Neural progenitor cell (in vitro differentiated cells): Measurements from ENCODE around the gene INHBB. TPM values are rescaled to one million over a fixed set of nuclear protein-coding genes. Genes with fewer than 3 reads are reported as not detected.

Source experiments
- DNase-seq: peaks from one replicate; pipeline ENCODE4 v3.0.0-alpha.2; 2016; ENCODE audit warnings: low spot score
- H2AFZ ChIP-seq: fragments of 200-600 bp; sonication (generic); replicated peaks from 2 replicates; pipeline ENCODE4 v1.6.1; 2016; ENCODE audit warnings: antibody characterized with exemption
- H3F3A ChIP-seq: fragments of 200-600 bp; sonication (generic); 2 replicates; pipeline ENCODE4 v1.6.1; 2016; ENCODE audit warnings: antibody characterized with exemption, low read depth
- H3K27ac ChIP-seq: fragments of 200-600 bp; sonication (generic); 2 replicates; pipeline ENCODE4 v1.5.1; 2016; ENCODE audit warnings: mild to moderate bottlenecking
- H3K27me3 ChIP-seq: fragments of 200-600 bp; sonication (generic); 2 replicates; pipeline ENCODE4 v1.6.1; 2016; ENCODE audit warnings: mild to moderate bottlenecking, moderate library complexity
- H3K36me3 ChIP-seq: fragments of 200-600 bp; sonication (generic); 2 replicates; pipeline ENCODE4 v1.5.1; 2016
- H3K4me1 ChIP-seq: fragments of 200-600 bp; sonication (generic); 2 replicates; pipeline ENCODE4 v1.6.1; 2016; ENCODE audit warnings: mixed run types
- H3K4me2 ChIP-seq: fragments of 200-600 bp; sonication (generic); 2 replicates; pipeline ENCODE4 v1.6.1; 2016
- H3K4me3 ChIP-seq: fragments of 200-600 bp; sonication (generic); 2 replicates; pipeline ENCODE4 v1.5.1; 2016
- H3K79me2 ChIP-seq: fragments of 200-600 bp; sonication (generic); 2 replicates; pipeline ENCODE4 v1.6.1; 2016; ENCODE audit warnings: low read depth
- H3K9ac ChIP-seq: fragments of 200-600 bp; sonication (generic); 2 replicates; pipeline ENCODE4 v1.6.1; 2016
- H3K9me3 ChIP-seq: fragments of 200-600 bp; sonication (generic); 2 replicates; pipeline ENCODE4 v1.5.1; 2016; ENCODE audit warnings: low read depth
- H4K20me1 ChIP-seq: fragments of 200-600 bp; sonication (generic); 2 replicates; pipeline ENCODE4 v1.6.1; 2016; ENCODE audit warnings: low read depth
- H3K27ac Mint-ChIP-seq: 3 replicates; pipeline ENCODE4 v1.8.0; 2021; ENCODE audit warnings: mixed read lengths
- H3K27me3 Mint-ChIP-seq: 2 replicates; pipeline ENCODE4 v1.8.0; 2022; ENCODE audit warnings: low read depth, mild to moderate bottlenecking, inconsistent platforms, moderate library complexity, mixed read lengths; ENCODE audit not compliant: insufficient read depth
- H3K36me3 Mint-ChIP-seq: 3 replicates; pipeline ENCODE4 v1.8.0; 2021; ENCODE audit warnings: mixed read lengths
- H3K4me1 Mint-ChIP-seq: 3 replicates; pipeline ENCODE4 v1.8.0; 2021; ENCODE audit warnings: mixed read lengths
- H3K4me3 Mint-ChIP-seq: 3 replicates; pipeline ENCODE4 v1.8.0; 2021; ENCODE audit warnings: mild to moderate bottlenecking, moderate library complexity, mixed read lengths
- H3K9me3 Mint-ChIP-seq: 3 replicates; pipeline ENCODE4 v1.8.0; 2020; ENCODE audit warnings: mixed read lengths
- EZH2 ChIP-seq: fragments of 200-600 bp; sonication (generic); IDR thresholded peaks from 2 replicates; pipeline ENCODE4 v1.6.1; 2017; ENCODE audit warnings: antibody characterized with exemption, mild to moderate bottlenecking, moderate library complexity
- EZH2phosphoT487 ChIP-seq: fragments of 200-600 bp; sonication (generic); IDR thresholded peaks from 2 replicates; pipeline ENCODE4 v1.6.1; 2017; ENCODE audit warnings: antibody characterized with exemption
- total RNA-seq: library from RNA; depleted of rRNA; stranded (reverse); fragments of >200 nt; gene quantifications from 2 replicates; pipeline ENCODE4 v1.2.3, GENCODE V29; 2015; ENCODE audit warnings: low replicate concordance
- TF ChIP-seq, protein P1 (sequence below): fragments of 200-600 bp; sonication (generic); IDR thresholded peaks from 2 replicates; pipeline ENCODE4 v1.5.1; 2017; ENCODE audit warnings: antibody characterized with exemption, mild to moderate bottlenecking

Gene INHBB
- total RNA-seq, 1 donor from 2014 or later: not detected

- H3F3A ChIP-seq: no peaks in the 10 kb centered on the region
- H3K9ac ChIP-seq: no peak overlapping the region
- no peak overlapping the region for H3K27ac Mint-ChIP-seq
- DNase-seq: no peak
- H3K9me3 Mint-ChIP-seq: no peaks in the 10 kb centered on the region
- H3K36me3 Mint-ChIP-seq: no peaks in the 10 kb centered on the region
- no peaks in the 10 kb centered on the region for H3K27me3 ChIP-seq
- TF ChIP-seq EZH2 (no peak), EZH2phosphoT487 (no peak)
- TF ChIP-seq, protein P1, sequence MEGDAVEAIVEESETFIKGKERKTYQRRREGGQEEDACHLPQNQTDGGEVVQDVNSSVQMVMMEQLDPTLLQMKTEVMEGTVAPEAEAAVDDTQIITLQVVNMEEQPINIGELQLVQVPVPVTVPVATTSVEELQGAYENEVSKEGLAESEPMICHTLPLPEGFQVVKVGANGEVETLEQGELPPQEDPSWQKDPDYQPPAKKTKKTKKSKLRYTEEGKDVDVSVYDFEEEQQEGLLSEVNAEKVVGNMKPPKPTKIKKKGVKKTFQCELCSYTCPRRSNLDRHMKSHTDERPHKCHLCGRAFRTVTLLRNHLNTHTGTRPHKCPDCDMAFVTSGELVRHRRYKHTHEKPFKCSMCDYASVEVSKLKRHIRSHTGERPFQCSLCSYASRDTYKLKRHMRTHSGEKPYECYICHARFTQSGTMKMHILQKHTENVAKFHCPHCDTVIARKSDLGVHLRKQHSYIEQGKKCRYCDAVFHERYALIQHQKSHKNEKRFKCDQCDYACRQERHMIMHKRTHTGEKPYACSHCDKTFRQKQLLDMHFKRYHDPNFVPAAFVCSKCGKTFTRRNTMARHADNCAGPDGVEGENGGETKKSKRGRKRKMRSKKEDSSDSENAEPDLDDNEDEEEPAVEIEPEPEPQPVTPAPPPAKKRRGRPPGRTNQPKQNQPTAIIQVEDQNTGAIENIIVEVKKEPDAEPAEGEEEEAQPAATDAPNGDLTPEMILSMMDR: no peak
- no peaks in the 10 kb centered on the region for H3K4me1 Mint-ChIP-seq
- peaks cover 17% of the 10 kb centered on the region for H3K27me3 Mint-ChIP-seq
- H3K4me3 ChIP-seq: no peak overlapping the region
- no peak overlapping the region for H3K4me3 Mint-ChIP-seq
- H3K9me3 ChIP-seq: no peaks in the 10 kb centered on the region
- no peaks in the 10 kb centered on the region for H3K36me3 ChIP-seq
- H2AFZ ChIP-seq: no peak overlapping the region
- H3K79me2 ChIP-seq: no peaks in the 10 kb centered on the region
- H3K27ac ChIP-seq: no peak overlapping the region
- H4K20me1 ChIP-seq: no peaks in the 10 kb centered on the region
- H3K4me2 ChIP-seq: no peak overlapping the region
- no peaks in the 10 kb centered on the region for H3K4me1 ChIP-seq
Observed at GRCh38 chr2:120324933-120325332, 21.0 kb upstream of the INHBB start.

- H3K4me1 Mint-ChIP-seq: peaks cover 7% of the 10 kb centered on the region
- H3K9me3 Mint-ChIP-seq: no peaks in the 10 kb centered on the region
- H2AFZ ChIP-seq: no peak overlapping the region
- no peak overlapping the region for H3K4me3 ChIP-seq
- no peaks in the 10 kb centered on the region for H3K36me3 Mint-ChIP-seq
- no peak overlapping the region for H3K4me2 ChIP-seq
- no peak overlapping the region for H3K9ac ChIP-seq
- H3K9me3 ChIP-seq: no peaks in the 10 kb centered on the region
- H3K27me3 ChIP-seq: no peaks in the 10 kb centered on the region
- no peak overlapping the region for H3K27ac Mint-ChIP-seq
- TF ChIP-seq EZH2phosphoT487: no peak
- TF ChIP-seq EZH2: no peak
- TF ChIP-seq, protein P1: no peak
- no peaks in the 10 kb centered on the region for H3F3A ChIP-seq
- no peaks in the 10 kb centered on the region for H4K20me1 ChIP-seq
- no peak for DNase-seq
- H3K79me2 ChIP-seq: no peaks in the 10 kb centered on the region
- H3K4me3 Mint-ChIP-seq: no peak overlapping the region
- no peaks in the 10 kb centered on the region for H3K36me3 ChIP-seq
- H3K27ac ChIP-seq: no peak overlapping the region
- H3K4me1 ChIP-seq: no peaks in the 10 kb centered on the region
- peaks cover 16% of the 10 kb centered on the region for H3K27me3 Mint-ChIP-seq
Observed at GRCh38 chr2:120326066-120326465, 19.9 kb upstream of the INHBB start.

DNA sequence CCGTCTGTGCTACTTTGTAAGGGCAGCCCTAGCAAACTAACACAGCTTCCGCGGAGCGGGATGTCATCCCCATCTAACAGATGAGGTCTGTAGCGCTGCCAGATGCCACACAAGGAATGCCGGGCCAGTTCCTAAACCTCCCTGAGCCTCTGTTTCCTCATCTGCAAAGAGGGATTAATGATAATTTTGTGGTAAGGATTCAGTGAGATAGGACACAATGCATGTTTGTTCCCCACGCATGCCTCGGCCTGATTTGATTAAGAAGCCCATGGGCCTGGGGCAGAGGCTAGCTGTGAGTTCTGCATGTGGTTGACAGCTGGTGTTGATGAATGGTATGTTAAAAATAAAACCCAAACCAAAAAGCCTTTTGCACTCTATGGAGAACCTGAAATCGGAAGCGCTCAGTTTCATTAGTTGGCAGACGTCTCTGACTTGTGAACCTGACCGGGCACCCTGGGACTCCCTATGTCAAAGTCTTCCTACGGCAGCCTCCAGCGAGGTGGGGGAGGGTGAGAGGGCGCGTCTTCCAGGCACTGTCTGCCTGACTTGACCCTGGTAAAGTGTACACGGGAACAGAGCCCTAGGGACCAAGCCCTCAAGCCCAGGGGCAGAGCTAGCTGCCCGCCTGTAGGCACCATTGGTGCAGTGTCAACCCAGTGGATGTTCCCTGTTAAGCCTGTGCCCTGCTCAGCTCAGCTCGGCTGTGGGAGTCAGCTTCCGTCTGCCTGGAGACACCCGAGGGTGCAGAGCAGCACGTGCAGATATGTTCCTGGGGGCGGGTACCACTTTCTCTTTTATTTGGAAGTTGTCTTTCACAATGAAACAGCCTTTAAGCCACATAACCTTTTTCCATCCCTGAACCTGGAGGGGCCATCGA, 14.8 kb upstream of the INHBB start:
- H3K9me3 ChIP-seq: no peaks in the 10 kb centered on the region
- H3K4me3 ChIP-seq: no peak overlapping the region
- Mint-ChIP-seq H3K36me3 (no peaks in the 10 kb centered on the region), H3K27ac (no peak overlapping the region), H3K9me3 (peaks cover 3% of the 10 kb centered on the region), H3K4me3 (no peak overlapping the region), H3K4me1 (peaks cover 13% of the 10 kb centered on the region), H3K27me3 (peaks cover 9% of the 10 kb centered on the region)
- H3K9ac ChIP-seq: no peak overlapping the region
- TF ChIP-seq, protein P1: no peak
- TF ChIP-seq EZH2 (no peak), EZH2phosphoT487 (no peak)
- no peak for DNase-seq
- no peak overlapping the region for H3K4me2 ChIP-seq
- H3K27ac ChIP-seq: no peak overlapping the region
- no peaks in the 10 kb centered on the region for H3F3A ChIP-seq
- peaks cover 25% of the 10 kb centered on the region for H3K27me3 ChIP-seq
- H2AFZ ChIP-seq: no peak overlapping the region
- H3K36me3 ChIP-seq: no peaks in the 10 kb centered on the region
- H3K4me1 ChIP-seq: no peaks in the 10 kb centered on the region
- H4K20me1 ChIP-seq: no peaks in the 10 kb centered on the region
- H3K79me2 ChIP-seq: no peaks in the 10 kb centered on the region
